ENCODE data around the gene APOLD1.
"Not testable (repeated sequence)": the region's sequence is repeated elsewhere in the genome, so short reads cannot be mapped to it uniquely, and the experiment has no call there.

Gene APOLD1

GRCh38 chr12:12784911-12785814 lies at the start of gene APOLD1:
APOLD1 (plus strand) TSS chr12:12785659; CDS start chr12:12785692, 33 bp downstream.
- DNase-seq (ENCODE audit: low read depth, low spot score): no peak

GRCh38 chr12:12736759-12737676 lies 48.4 kb upstream of the APOLD1 start:
- DNase-seq (ENCODE audit: low read depth, low spot score): no peak

GRCh38 chr12:12738152-12738551 lies 47.3 kb upstream of the APOLD1 start:
- DNase-seq (ENCODE audit: low read depth, low spot score): not testable (repeated sequence)

GRCh38 chr12:12741660-12742059 lies 43.8 kb upstream of the APOLD1 start:
- no peak for DNase-seq (ENCODE audit: low read depth, low spot score)

GRCh38 chr12:12744546-12745305 lies 40.7 kb upstream of the APOLD1 start:
- DNase-seq (ENCODE audit: low read depth, low spot score): no peak

- DNase-seq (ENCODE audit: low read depth, low spot score): no peak
These were observed 39.8 kb upstream of the APOLD1 start for GRCh38 chr12:12745576-12746211.

GRCh38 chr12:12747278-12747677 lies 38.2 kb upstream of the APOLD1 start:
- no peak for DNase-seq (ENCODE audit: low read depth, low spot score)

GRCh38 chr12:12748044-12748443 lies 37.4 kb upstream of the APOLD1 start:
- no peak for DNase-seq (ENCODE audit: low read depth, low spot score)

GRCh38 chr12:12749433-12749832 lies 36.0 kb upstream of the APOLD1 start:
- no peak for DNase-seq (ENCODE audit: low read depth, low spot score)

GRCh38 chr12:12755923-12756322 lies 29.5 kb upstream of the APOLD1 start:
- no peak for DNase-seq (ENCODE audit: low read depth, low spot score)

GRCh38 chr12:12757121-12757520 lies 28.3 kb upstream of the APOLD1 start:
- DNase-seq (ENCODE audit: low read depth, low spot score): no peak

- DNase-seq (ENCODE audit: low read depth, low spot score): no peak
These were observed 26.1 kb upstream of the APOLD1 start for GRCh38 chr12:12759234-12759915.

- DNase-seq (ENCODE audit: low read depth, low spot score): no peak
These were observed 20.6 kb upstream of the APOLD1 start for GRCh38 chr12:12764824-12765223.

- DNase-seq (ENCODE audit: low read depth, low spot score): no peak
These were observed 15.2 kb upstream of the APOLD1 start for GRCh38 chr12:12770262-12770661.

- DNase-seq (ENCODE audit: low read depth, low spot score): no peak
These were observed 10.7 kb upstream of the APOLD1 start for GRCh38 chr12:12774791-12775190.

- DNase-seq (ENCODE audit: low read depth, low spot score): no peak
These were observed 9.2 kb upstream of the APOLD1 start for GRCh38 chr12:12776261-12776660.

GRCh38 chr12:12777092-12777491 lies 8.4 kb upstream of the APOLD1 start:
- no peak for DNase-seq (ENCODE audit: low read depth, low spot score)

- DNase-seq (ENCODE audit: low read depth, low spot score): no peak
These were observed 6.5 kb upstream of the APOLD1 start for GRCh38 chr12:12779007-12779406.

- DNase-seq (ENCODE audit: low read depth, low spot score): no peak
These were observed 5.9 kb upstream of the APOLD1 start for GRCh38 chr12:12779529-12779928.

GRCh38 chr12:12784116-12784515 lies 1.3 kb upstream of the APOLD1 start:
- DNase-seq (ENCODE audit: low read depth, low spot score): no peak

GRCh38 chr12:12786351-12786705 lies 869 bp downstream of the APOLD1 start:
- DNase-seq (ENCODE audit: low read depth, low spot score): no peak

Data from iPS DF 19.7 (cell line).